ENCODE data around the gene NACC2.

The NACC2 gene, protein sequence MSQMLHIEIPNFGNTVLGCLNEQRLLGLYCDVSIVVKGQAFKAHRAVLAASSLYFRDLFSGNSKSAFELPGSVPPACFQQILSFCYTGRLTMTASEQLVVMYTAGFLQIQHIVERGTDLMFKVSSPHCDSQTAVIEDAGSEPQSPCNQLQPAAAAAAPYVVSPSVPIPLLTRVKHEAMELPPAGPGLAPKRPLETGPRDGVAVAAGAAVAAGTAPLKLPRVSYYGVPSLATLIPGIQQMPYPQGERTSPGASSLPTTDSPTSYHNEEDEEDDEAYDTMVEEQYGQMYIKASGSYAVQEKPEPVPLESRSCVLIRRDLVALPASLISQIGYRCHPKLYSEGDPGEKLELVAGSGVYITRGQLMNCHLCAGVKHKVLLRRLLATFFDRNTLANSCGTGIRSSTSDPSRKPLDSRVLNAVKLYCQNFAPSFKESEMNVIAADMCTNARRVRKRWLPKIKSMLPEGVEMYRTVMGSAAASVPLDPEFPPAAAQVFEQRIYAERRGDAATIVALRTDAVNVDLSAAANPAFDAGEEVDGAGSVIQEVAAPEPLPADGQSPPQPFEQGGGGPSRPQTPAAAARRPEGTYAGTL

DNA sequence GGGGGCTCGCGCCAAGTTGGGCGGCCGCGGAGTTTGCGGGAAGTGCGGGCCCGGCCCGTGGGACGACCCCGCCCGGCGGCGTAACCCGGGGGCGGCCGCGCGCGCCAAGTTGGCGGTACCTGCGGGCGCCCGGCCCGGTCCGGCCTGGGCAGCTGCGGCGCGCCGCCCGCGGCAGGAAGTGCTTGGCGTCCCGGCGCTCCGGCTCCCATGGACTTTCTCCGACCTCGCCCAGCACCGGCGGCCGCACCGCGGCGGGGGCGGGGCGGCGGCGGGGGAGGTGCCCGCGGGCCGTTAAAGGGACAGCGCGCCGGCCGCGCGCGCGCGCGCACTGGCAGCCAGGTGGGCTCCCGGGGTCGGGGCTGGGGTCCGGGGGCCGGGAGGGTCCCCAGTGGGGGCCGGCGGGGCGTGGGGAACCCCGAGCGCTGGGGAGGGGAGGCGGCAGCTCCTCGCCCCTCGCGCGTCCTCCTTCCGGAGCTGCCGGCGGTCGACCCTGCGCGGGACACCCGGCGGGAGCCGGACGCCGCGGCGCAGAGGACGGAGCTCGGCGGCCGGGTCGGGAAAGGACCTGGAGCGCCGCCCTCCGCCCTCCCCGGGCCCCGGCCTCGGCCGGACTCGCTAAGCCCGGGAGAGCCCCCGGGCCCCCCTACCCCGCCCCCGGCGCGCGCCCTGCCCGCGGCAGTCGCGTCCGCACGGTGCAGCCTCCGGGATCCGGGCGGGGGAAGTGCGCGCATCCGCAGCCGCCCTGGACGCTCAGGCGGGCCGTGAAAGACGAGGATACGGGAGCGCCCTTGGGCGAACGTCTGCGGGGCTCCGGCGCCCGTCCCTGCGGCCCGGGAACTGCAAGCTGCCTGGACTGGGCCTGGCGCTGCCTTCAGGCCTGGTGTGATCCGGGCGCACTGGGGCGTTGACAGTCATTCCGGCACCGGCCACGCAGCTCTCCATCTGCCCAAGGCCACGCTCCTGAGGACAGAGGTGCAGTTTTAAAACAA lies at the start of gene NACC2:
Gene NACC2 (minus strand): TSS at position 220 of the 989 bp plus-strand sequence. CDS start 44,768 bp downstream, outside the sequence.
- Histone ChIP-seq H3K27ac (no peak within 1 kb of the TSS), H3K27me3 (ENCODE audit: insufficient read depth, low read depth) (peaks cover 79% of the 10 kb centered on the region), H4K20me1 (ENCODE audit: insufficient read depth) (no peaks in the 10 kb centered on the region), H3K4me3 (IDR thresholded peaks at IDR 0.05; ENCODE audit: insufficient read depth, low read depth, low read length) (no peak within 1 kb of the TSS), H3K4me1 (ENCODE audit: low read depth, poor library complexity, severe bottlenecking) (no peaks in the 10 kb centered on the region), H3K4me2 (no peak within 1 kb of the TSS), H3K79me2 (ENCODE audit: insufficient read depth, low read depth) (no peaks in the 10 kb centered on the region), H3K36me3 (ENCODE audit: insufficient read depth) (no peaks in the 10 kb centered on the region), H3K9ac (no peak within 1 kb of the TSS), H2AFZ (ENCODE audit: low read depth) (no peak within 1 kb of the TSS)
- TF ChIP-seq, protein P1, sequence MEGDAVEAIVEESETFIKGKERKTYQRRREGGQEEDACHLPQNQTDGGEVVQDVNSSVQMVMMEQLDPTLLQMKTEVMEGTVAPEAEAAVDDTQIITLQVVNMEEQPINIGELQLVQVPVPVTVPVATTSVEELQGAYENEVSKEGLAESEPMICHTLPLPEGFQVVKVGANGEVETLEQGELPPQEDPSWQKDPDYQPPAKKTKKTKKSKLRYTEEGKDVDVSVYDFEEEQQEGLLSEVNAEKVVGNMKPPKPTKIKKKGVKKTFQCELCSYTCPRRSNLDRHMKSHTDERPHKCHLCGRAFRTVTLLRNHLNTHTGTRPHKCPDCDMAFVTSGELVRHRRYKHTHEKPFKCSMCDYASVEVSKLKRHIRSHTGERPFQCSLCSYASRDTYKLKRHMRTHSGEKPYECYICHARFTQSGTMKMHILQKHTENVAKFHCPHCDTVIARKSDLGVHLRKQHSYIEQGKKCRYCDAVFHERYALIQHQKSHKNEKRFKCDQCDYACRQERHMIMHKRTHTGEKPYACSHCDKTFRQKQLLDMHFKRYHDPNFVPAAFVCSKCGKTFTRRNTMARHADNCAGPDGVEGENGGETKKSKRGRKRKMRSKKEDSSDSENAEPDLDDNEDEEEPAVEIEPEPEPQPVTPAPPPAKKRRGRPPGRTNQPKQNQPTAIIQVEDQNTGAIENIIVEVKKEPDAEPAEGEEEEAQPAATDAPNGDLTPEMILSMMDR (conservative IDR thresholded peaks at IDR 0.05; ENCODE audit: low read depth, low read length), result no peak

DNA sequence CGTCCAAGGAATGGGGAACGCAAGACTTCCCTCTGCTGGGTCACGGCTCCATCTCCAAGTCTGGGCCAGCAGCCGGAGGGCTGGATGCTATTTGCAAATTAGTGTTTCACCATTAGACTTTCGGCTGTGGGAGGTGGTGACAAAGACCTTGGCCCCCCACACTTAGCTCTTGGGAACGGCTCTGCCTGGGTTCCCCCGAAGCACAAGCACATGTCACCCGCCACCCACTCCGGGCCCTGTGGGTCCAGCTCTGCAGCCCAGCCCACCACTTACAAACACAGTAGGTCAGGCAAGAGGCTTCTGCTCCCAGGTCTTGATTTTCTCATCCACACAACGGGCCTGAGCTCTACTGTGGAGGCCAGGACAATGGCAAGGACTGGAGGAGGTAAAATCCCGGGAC lies 49.4 kb upstream of the NACC2 start:
- H3K36me3 ChIP-seq (ENCODE audit: insufficient read depth), result no peaks in the 10 kb centered on the region
- peaks cover 96% of the 10 kb centered on the region for H3K27me3 ChIP-seq (ENCODE audit: insufficient read depth, low read depth)
- H3K9ac ChIP-seq, result no peak overlapping the region
- H3K79me2 ChIP-seq (ENCODE audit: insufficient read depth, low read depth), result no peaks in the 10 kb centered on the region
- no peak overlapping the region for H3K4me2 ChIP-seq
- no peak overlapping the region for H3K4me3 ChIP-seq (IDR thresholded peaks at IDR 0.05; ENCODE audit: insufficient read depth, low read depth, low read length)
- no peaks in the 10 kb centered on the region for H3K4me1 ChIP-seq (ENCODE audit: low read depth, poor library complexity, severe bottlenecking)
- TF ChIP-seq, protein P1 (conservative IDR thresholded peaks at IDR 0.05; ENCODE audit: low read depth, low read length), result no peak
- no peak overlapping the region for H2AFZ ChIP-seq (ENCODE audit: low read depth)
- H3K27ac ChIP-seq, result no peak overlapping the region
- H4K20me1 ChIP-seq (ENCODE audit: insufficient read depth), result no peaks in the 10 kb centered on the region

DNA sequence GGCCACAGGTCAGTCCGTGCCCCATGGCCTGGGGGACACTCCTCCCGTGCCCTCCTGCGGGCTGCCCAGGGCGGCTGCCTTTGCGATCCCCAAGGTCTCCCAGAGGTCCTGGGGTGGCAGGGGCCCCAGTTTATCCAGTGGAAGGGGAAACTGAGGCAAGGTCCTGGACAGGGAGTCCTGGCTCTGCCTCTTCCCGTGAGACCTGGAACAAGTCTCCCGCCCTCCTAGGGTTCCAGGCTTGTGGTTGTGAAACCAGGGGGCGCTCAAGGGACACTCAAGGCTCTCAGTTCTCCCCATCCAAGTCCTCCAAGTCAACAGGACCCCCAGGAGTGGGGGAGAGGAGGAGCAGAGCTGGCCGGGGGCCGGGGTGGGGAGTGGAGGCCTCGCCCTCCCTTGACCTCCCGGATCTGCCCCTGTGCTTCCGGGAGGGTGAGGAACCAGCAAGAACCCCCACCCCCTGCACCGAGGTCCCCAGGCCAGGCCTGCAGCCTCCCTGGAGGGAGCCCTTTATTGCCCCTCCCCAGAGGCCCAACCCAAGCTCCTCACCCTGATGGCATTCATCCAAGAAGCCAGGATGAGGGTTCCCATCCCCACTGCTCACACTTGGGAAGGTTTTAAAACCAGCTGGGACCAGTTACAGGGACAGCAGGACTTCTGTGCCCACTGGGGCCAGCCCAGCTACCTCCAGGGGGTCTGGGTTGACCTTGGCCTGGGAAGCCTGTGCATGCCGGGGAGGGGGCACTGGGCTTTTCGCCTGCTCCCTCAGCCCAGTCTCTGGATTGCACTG lies 48.3 kb upstream of the NACC2 start:
- Histone ChIP-seq H3K4me1 (ENCODE audit: low read depth, poor library complexity, severe bottlenecking) (no peaks in the 10 kb centered on the region), H4K20me1 (ENCODE audit: insufficient read depth) (no peaks in the 10 kb centered on the region), H3K36me3 (ENCODE audit: insufficient read depth) (no peaks in the 10 kb centered on the region), H3K4me3 (IDR thresholded peaks at IDR 0.05; ENCODE audit: insufficient read depth, low read depth, low read length) (no peak overlapping the region), H3K27ac (no peak overlapping the region), H2AFZ (ENCODE audit: low read depth) (no peak overlapping the region), H3K79me2 (ENCODE audit: insufficient read depth, low read depth) (no peaks in the 10 kb centered on the region), H3K27me3 (ENCODE audit: insufficient read depth, low read depth) (peaks cover 96% of the 10 kb centered on the region), H3K4me2 (no peak overlapping the region), H3K9ac (no peak overlapping the region)
- TF ChIP-seq, protein P1 (conservative IDR thresholded peaks at IDR 0.05; ENCODE audit: low read depth, low read length), result peak; percentile 53

DNA sequence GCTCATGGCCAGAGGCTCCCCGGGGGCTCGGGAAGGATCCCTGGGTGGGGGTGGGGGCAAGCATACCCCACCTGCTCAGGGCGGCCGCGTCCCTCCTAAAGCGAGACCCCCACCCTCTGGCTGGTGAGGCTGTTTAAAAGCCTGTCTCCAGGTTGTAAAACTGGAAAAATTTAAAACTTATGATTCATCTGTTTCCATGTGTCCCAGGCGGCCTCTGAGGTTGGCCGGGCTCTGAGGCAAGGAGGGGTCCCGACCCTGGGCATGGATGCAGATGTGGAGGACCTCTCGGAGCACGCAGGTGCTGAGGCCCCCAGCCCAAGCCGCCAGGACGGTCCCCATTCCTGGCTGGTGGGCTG lies 47.7 kb upstream of the NACC2 start:
- TF ChIP-seq, protein P1 (conservative IDR thresholded peaks at IDR 0.05; ENCODE audit: low read depth, low read length), result no peak
- H3K36me3 ChIP-seq (ENCODE audit: insufficient read depth), result no peaks in the 10 kb centered on the region
- H3K9ac ChIP-seq, result no peak overlapping the region
- H3K27ac ChIP-seq, result no peak overlapping the region
- H2AFZ ChIP-seq (ENCODE audit: low read depth), result no peak overlapping the region
- no peak overlapping the region for H3K4me2 ChIP-seq
- no peaks in the 10 kb centered on the region for H3K79me2 ChIP-seq (ENCODE audit: insufficient read depth, low read depth)
- peaks cover 94% of the 10 kb centered on the region for H3K27me3 ChIP-seq (ENCODE audit: insufficient read depth, low read depth)
- H3K4me3 ChIP-seq (IDR thresholded peaks at IDR 0.05; ENCODE audit: insufficient read depth, low read depth, low read length), result no peak overlapping the region
- H3K4me1 ChIP-seq (ENCODE audit: low read depth, poor library complexity, severe bottlenecking), result no peaks in the 10 kb centered on the region
- H4K20me1 ChIP-seq (ENCODE audit: insufficient read depth), result no peaks in the 10 kb centered on the region

Data from KMS-11 (cell line).